Fibroblast of the aortic adventitia (primary cell): Measurements from ENCODE around the gene WLS. TPM values are rescaled to one million over a fixed set of nuclear protein-coding genes. Genes with fewer than 3 reads are reported as not detected.

Source experiments
- DNase-seq: peaks from one replicate; pipeline ENCODE4 v3.0.0-alpha.2; 2010; ENCODE audit warnings: low read depth
- H3K4me3 ChIP-seq: 2 replicates; pipeline ENCODE4 v1.5.1; 2011; ENCODE audit warnings: low read depth, mild to moderate bottlenecking, control low read depth, low read length, moderate library complexity
- CTCF ChIP-seq: IDR thresholded peaks from 2 replicates; pipeline ENCODE4 v1.5.1; 2011; ENCODE audit warnings: mild to moderate bottlenecking, low read length, control low read depth, inconsistent platforms; ENCODE audit not compliant: insufficient read depth
- total RNA-seq: library from RNA; depleted of rRNA; stranded (reverse); fragments of >200 nt; gene quantifications from 2 replicates; pipeline ENCODE4 v1.2.3, GENCODE V29; 2012; ENCODE audit warnings: low replicate concordance

Gene WLS
- 27.3 and 235 TPM in 2 replicates for total RNA-seq

DNA sequence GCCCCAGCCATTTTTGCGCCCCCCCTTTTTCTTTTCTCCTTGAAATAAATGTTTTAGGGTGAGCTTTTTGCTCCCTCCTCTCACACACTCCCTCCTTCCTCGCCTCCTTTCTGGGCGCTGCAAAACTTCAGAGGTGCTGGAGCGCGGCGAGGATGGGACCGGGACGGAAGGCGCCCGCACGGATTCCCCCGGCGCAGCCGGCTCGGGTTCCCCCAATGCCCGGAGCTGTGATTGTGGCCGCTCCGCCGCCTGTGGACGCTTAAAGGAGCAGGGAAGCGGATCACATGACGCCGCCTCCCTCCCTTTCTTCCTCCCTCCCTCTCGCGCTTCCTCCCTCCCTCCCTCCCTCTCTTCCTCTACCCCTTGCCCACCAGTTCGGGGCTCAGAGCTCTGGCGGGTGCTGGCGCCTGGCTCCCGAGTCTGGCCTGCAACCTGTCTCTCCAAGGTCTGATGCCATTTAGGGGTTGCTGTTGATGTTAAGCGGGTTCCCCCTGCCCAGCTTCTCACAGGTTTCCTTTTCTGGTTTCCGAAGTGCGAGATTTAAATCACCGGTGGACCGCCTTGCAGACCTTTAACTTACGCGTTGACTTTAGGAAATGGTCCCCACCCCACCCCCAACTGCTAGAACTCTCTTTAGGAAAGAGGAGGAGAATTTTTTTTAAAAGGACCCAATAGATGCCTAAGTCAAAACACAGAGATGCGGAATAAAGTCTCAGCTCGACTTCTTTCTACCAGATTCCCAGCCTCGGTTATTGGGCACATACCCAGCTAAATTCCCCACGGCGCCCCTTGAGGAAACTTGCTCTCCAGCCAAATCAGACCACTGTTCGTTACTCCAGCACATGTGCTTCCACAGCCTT, at the start of gene WLS:
TSS of gene WLS (minus strand) at position 235 of the 860 bp plus-strand sequence. CDS start at position 11, 224 bp downstream.
- TF ChIP-seq CTCF: peak; percentile 39
- peak within 1 kb of the TSS; percentile 97 for H3K4me3 ChIP-seq
- DNase-seq: peak; percentile 80

DNA sequence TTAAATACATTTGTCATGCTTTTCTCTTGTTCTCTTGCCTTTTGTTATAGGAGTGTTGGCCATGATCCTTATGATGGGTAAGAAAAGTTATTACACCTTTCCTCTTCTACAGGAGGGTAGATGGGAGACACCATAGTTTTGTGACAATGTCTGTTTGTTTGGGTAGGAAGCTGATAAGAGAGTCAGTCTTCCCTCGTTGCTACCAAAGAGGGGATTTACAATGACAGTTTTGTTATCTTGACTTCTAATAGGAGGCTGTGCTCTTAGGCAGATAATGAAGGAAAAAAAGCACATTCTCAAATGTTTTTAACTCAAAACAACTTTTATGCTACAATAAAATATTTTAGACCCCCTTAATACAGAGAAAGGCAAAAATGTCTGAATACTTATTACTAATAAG, 48.0 kb upstream of the WLS start:
- no peak overlapping the region for H3K4me3 ChIP-seq
- DNase-seq: no peak
- no peak for TF ChIP-seq CTCF

DNA sequence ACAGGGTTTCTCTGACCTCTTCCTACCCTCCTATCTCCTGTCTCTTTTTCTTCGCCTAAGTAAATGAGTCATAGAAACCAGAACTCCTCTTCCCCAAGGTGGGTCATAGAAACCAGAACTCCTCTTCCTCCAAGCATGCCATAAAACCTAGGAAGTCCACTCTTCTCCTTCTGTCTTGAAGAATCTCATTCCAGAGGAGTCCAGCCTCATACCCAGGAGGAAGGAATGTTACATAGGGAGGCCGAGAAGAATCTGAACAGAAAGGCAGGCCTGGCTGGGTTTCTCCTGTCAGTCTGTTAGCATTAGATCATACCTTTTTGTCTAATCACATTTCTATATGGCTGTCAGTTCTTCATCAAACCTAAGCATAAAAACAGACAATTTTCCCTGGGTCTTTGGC, 47.5 kb upstream of the WLS start:
- no peak for DNase-seq
- TF ChIP-seq CTCF: no peak
- no peak overlapping the region for H3K4me3 ChIP-seq

DNA sequence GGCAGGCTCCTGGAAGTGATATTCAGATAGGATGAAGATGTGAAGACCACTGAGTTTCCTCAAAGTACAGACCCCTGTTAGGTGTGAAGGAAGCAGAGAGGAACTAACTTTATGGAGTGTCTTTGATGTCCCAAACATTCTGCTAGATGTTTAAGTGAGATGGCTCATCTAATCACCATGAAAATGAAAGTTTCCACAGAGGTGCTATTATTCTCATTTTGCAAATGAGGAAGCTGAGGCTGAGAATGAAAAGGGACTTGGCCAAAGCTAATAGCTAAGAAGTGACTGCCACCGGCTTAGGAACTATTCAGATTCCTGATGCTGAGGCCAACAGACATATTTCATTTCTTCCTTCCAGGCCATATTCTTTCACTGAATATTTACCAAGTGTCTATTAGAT, 45.9 kb upstream of the WLS start:
- H3K4me3 ChIP-seq: no peak overlapping the region
- no peak for DNase-seq
- TF ChIP-seq CTCF: no peak

DNA sequence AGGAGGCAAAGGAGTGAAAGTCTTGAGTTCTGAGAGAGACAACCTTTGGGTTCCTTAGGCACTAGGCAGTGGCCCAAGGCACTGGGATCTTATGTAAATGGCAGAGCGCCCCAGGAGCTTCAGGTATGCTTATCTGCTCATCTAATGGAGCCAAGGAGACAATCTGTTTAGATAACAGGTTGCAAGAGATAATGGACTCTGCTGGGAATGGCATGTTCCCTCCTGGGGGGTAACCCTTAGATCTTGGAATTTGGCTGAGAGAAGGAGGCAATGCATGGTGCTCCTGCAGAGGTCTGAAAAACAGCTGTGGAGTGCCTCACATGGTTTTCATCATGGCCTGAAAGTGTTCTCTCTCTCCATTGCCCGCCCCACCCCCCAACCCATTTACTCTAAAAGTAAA, 44.1 kb upstream of the WLS start:
- H3K4me3 ChIP-seq: no peak overlapping the region
- TF ChIP-seq CTCF: no peak
- no peak for DNase-seq

DNA sequence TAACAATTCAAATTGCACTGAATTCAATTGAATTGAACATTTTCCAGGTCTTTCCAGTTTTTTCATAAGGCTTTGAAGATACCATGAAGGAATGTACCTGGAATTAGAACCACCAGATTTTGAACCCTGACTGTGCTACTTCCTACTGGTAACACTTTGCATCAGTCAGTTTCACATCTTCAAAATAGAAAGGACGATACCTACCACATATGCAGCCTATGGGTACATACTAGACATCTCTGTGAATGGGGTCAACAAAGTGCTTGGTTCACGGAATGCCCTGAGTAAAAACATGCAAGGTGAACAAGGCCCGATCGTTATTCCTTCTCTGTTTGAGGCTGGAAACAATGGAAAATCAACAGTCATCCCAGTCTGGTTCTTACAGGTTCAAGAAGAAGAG, 41.2 kb upstream of the WLS start:
- no peak for TF ChIP-seq CTCF
- H3K4me3 ChIP-seq: no peak overlapping the region

More for the DNA sequence above, 41.2 kb upstream of the WLS start:
- no peak for DNase-seq
